ENCODE data around the gene NXT1. TPM values are rescaled to one million over a fixed set of nuclear protein-coding genes. Genes with fewer than 3 reads are reported as not detected.

Gene NXT1
- total and polyA plus RNA-seq, 2 experiments from 2014 or later: 30.2 to 34.4 TPM

GRCh38 chr20:23349338-23350195 is 1.0 kb upstream of the NXT1 start (continued):
- TF ChIP-seq EZH2 (IDR thresholded peaks at IDR 0.05; ENCODE audit: low read depth, unreplicated experiment) (no peak), CREB1 (CRISPR knock-in tag; IDR thresholded peaks at IDR 0.05; ENCODE audit: low read depth) (no peak), POLR2AphosphoS5 (IDR thresholded peaks at IDR 0.05; ENCODE audit: low read depth) (no peak), ZNF331 (CRISPR knock-in tag; IDR thresholded peaks at IDR 0.05; ENCODE audit: low read depth) (no peak), EZH2phosphoT487 (IDR thresholded peaks at IDR 0.05; ENCODE audit: unreplicated experiment) (no peak), ZNF114 (CRISPR knock-in tag; IDR thresholded peaks at IDR 0.05) (no peak), JUNB (IDR thresholded peaks at IDR 0.05; ENCODE audit: unreplicated experiment) (no peak)

GRCh38 chr20:23350904-23351838 is 580 bp downstream of the NXT1 start:
- peaks cover 3% of the 10 kb centered on the region; the same call in 1 of the 2 replicates for H3K36me3 ChIP-seq (ENCODE audit: insufficient read depth)
- peaks cover 9% of the 10 kb centered on the region; the same call in 1 of the 2 replicates for H3F3A ChIP-seq (replicated peaks; ENCODE audit: low read depth)
- peak; percentile 84 for DNase-seq (ENCODE audit: low spot score)
- peak overlapping the region; percentile 95 for H3K4me3 ChIP-seq
- Mint-ChIP-seq H3K27ac (peak overlapping the region; percentile 0), H3K36me3 (ENCODE audit: low read depth) (peaks cover 16% of the 10 kb centered on the region; the same call in 2 of the 3 replicates), H3K4me3 (peak overlapping the region; percentile 78), H3K4me1 (peaks cover 27% of the 10 kb centered on the region), H3K27me3 (ENCODE audit: insufficient read depth, low read depth, poor library complexity) (peaks cover 14% of the 10 kb centered on the region), H3K9me3 (no peaks in the 10 kb centered on the region)
- peaks cover 32% of the 10 kb centered on the region for H3K79me2 ChIP-seq (replicated peaks; ENCODE audit: insufficient read depth)
- peaks cover 26% of the 10 kb centered on the region for H3K4me1 ChIP-seq (ENCODE audit: insufficient read depth)
- H2AFZ ChIP-seq: peak overlapping the region; percentile 66; the same call in 1 of the 2 replicates
- H3K4me2 ChIP-seq: peak overlapping the region; percentile 92
- H3K9me2 ChIP-seq (ENCODE audit: insufficient read depth): no peaks in the 10 kb centered on the region
- ATAC-seq: peak; percentile 22
- peaks cover 22% of the 10 kb centered on the region for H4K20me1 ChIP-seq (replicated peaks; ENCODE audit: insufficient read depth)
- H3K27me3 ChIP-seq (ENCODE audit: insufficient read depth): no peaks in the 10 kb centered on the region
- no peak overlapping the region for H3K27ac ChIP-seq (ENCODE audit: low read depth)
- TF ChIP-seq EZH2 (IDR thresholded peaks at IDR 0.05; ENCODE audit: low read depth, unreplicated experiment) (no peak), NANOG (IDR thresholded peaks at IDR 0.05; ENCODE audit: borderline replicate concordance) (no peak), JUNB (IDR thresholded peaks at IDR 0.05; ENCODE audit: unreplicated experiment) (no peak), CTCF (conservative IDR thresholded peaks at IDR 0.05; ENCODE audit: low read depth in 2 of 2) (no peak), ZNF114 (CRISPR knock-in tag; IDR thresholded peaks at IDR 0.05) (no peak), CREB1 (CRISPR knock-in tag; IDR thresholded peaks at IDR 0.05; ENCODE audit: low read depth) (no peak), ZNF331 (CRISPR knock-in tag; IDR thresholded peaks at IDR 0.05; ENCODE audit: low read depth) (no peak), EZH2phosphoT487 (IDR thresholded peaks at IDR 0.05; ENCODE audit: unreplicated experiment) (no peak)
- TF ChIP-seq, protein P1, sequence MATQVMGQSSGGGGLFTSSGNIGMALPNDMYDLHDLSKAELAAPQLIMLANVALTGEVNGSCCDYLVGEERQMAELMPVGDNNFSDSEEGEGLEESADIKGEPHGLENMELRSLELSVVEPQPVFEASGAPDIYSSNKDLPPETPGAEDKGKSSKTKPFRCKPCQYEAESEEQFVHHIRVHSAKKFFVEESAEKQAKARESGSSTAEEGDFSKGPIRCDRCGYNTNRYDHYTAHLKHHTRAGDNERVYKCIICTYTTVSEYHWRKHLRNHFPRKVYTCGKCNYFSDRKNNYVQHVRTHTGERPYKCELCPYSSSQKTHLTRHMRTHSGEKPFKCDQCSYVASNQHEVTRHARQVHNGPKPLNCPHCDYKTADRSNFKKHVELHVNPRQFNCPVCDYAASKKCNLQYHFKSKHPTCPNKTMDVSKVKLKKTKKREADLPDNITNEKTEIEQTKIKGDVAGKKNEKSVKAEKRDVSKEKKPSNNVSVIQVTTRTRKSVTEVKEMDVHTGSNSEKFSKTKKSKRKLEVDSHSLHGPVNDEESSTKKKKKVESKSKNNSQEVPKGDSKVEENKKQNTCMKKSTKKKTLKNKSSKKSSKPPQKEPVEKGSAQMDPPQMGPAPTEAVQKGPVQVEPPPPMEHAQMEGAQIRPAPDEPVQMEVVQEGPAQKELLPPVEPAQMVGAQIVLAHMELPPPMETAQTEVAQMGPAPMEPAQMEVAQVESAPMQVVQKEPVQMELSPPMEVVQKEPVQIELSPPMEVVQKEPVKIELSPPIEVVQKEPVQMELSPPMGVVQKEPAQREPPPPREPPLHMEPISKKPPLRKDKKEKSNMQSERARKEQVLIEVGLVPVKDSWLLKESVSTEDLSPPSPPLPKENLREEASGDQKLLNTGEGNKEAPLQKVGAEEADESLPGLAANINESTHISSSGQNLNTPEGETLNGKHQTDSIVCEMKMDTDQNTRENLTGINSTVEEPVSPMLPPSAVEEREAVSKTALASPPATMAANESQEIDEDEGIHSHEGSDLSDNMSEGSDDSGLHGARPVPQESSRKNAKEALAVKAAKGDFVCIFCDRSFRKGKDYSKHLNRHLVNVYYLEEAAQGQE (IDR thresholded peaks at IDR 0.05; ENCODE audit: unreplicated experiment): no peak
- TF ChIP-seq, protein P2, sequence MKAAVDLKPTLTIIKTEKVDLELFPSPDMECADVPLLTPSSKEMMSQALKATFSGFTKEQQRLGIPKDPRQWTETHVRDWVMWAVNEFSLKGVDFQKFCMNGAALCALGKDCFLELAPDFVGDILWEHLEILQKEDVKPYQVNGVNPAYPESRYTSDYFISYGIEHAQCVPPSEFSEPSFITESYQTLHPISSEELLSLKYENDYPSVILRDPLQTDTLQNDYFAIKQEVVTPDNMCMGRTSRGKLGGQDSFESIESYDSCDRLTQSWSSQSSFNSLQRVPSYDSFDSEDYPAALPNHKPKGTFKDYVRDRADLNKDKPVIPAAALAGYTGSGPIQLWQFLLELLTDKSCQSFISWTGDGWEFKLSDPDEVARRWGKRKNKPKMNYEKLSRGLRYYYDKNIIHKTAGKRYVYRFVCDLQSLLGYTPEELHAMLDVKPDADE (IDR thresholded peaks at IDR 0.05): no peak

Data from GM23338 (cell line).